Measurements from ENCODE around the gene CRP.

- TF ChIP-seq CTCF (IDR thresholded peaks at IDR 0.05; ENCODE audit: low read depth, low read length, poor library complexity, severe bottlenecking), result no peak
- no peak for TF ChIP-seq EZH2phosphoT487 (IDR thresholded peaks at IDR 0.05; ENCODE audit: borderline replicate concordance, low read length)
These were observed 39.0 kb upstream of the CRP start for GRCh38 chr1:159753386-159753785.

Measured in DOHH2 (cell line).